Stomach (tissue), 4 donors: Measurements from ENCODE around the gene DERA.

Source experiments
- CTCF ChIP-seq, 7 experiments: fragments of 450-650 bp in 4 of 7; fragments of 200-600 bp in 3 of 7; sonication (generic) in 3 of 7; IDR thresholded peaks; one replicate each; pipeline ENCODE4 v1.5.1; 2016 to 2019; ENCODE audit warnings: antibody characterized with exemption in 7 of 7, control low read depth in 2 of 7, mild to moderate bottlenecking in 1 of 7
- POLR2A ChIP-seq, 4 donors: fragments of 450-650 bp; IDR thresholded peaks; one replicate each; pipeline ENCODE4 v1.6.1; 2016; ENCODE audit warnings: antibody characterized with exemption in 4 of 4, control low read depth in 2 of 4, mild to moderate bottlenecking in 1 of 4, moderate library complexity in 1 of 4
- POLR2AphosphoS5 ChIP-seq, 3 donors: sonication (generic); formaldehyde crosslinking; IDR thresholded peaks; one replicate each; pipeline ENCODE4 v1.6.1; 2016; ENCODE audit warnings: antibody characterized with exemption in 3 of 3

DNA sequence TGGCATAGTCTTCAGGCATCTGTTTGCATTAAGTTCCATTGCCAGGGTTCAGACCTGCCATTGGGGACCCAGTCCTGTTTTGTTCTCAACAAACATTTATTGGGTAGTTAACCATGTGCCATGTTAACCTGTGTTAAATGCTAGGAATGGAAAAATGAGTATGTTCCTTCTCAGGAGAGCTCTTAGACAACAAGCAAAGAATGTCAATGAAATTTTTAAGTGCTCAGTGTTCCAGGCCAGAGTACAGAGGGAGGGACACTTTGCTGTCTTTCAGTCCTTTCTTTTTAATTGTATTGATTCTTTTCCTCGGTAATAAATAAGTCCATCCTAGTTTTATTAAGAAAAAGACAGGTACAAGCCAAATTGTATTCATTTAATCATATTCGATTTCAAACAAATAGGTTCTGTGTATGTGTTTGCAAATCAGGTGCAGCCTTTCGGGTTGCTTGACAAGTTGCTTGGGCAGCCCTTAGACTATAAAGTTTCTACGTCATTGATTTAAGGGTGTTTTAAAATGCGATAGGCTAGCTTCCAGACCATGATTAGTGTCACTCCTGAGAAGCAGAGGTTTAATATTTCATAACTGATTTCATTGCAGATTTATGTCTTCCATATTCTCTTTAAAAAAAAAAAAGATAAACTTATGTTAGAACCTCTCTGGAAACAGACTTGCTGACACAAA lies 123.1 kb downstream of the DERA start:
- TF ChIP-seq CTCF (IDR thresholded peaks at IDR 0.05) (no peak), POLR2A (IDR thresholded peaks at IDR 0.05) (no peak), POLR2AphosphoS5 (IDR thresholded peaks at IDR 0.05) (no peak)
